ENCODE data around the gene PREB. TPM values are rescaled to one million over a fixed set of nuclear protein-coding genes. Genes with fewer than 3 reads are reported as not detected.

Gene PREB
- total and polyA plus RNA-seq, 2 of the 13 experiments (the other 11 are each of a cell fraction or from before 2014, with no cell fraction given): 112 to 192 TPM

- no peak for TF ChIP-seq ZBTB44 (CRISPR knock-in tag; IDR thresholded peaks at IDR 0.05)
- TF ChIP-seq RCOR2 (CRISPR knock-in tag; IDR thresholded peaks at IDR 0.05): peak; percentile 96
- TF ChIP-seq SMARCC2 (IDR thresholded peaks at IDR 0.05): no peak
- no peak for TF ChIP-seq ZNF768 (CRISPR knock-in tag; IDR thresholded peaks at IDR 0.05)
- TF ChIP-seq ZNF407 (CRISPR knock-in tag; IDR thresholded peaks at IDR 0.05; ENCODE audit: not compliant biosample characterization): no peak
- TF ChIP-seq ZNF281 (CRISPR knock-in tag; IDR thresholded peaks at IDR 0.05; ENCODE audit: borderline replicate concordance): peak; percentile 32; the same call in 1 of the 2 replicates
- peak; percentile 99 for TF ChIP-seq TCF7 (IDR thresholded peaks at IDR 0.05; ENCODE audit: low read depth)
- TF ChIP-seq ZBTB26 (CRISPR knock-in tag; IDR thresholded peaks at IDR 0.05; ENCODE audit: borderline replicate concordance): no peak; the same call in 1 of the 2 replicates
- no peak for TF ChIP-seq TAF15 (IDR thresholded peaks at IDR 0.05; ENCODE audit: low read depth, low read length, poor library complexity, severe bottlenecking)
- TF ChIP-seq TAF1 (CRISPR knock-in tag; IDR thresholded peaks at IDR 0.05): no peak
- no peak for TF ChIP-seq FLYWCH1 (CRISPR knock-in tag; IDR thresholded peaks at IDR 0.05)
Observed at GRCh38 chr2:27177441-27178351, 43.3 kb upstream of the PREB start (continued).

Measured in HepG2 (cell line).